Ovary (tissue), 3 donors: ENCODE data around the gene TMA16.

ENCODE experiments used
- CTCF ChIP-seq, 3 donors: fragments of 450-650 bp in 2 of 3; fragments of 200-600 bp in 1 of 3; IDR thresholded peaks; one replicate each; pipeline versions ENCODE4 v1.5.1 to v1.8.0; 2016 to 2022; ENCODE audit warnings: antibody characterized with exemption in 3 of 3, mild to moderate bottlenecking in 1 of 3
- POLR2A ChIP-seq: fragments of 450-650 bp; IDR thresholded peaks from one replicate; pipeline ENCODE4 v1.6.1; 2017; ENCODE audit warnings: antibody characterized with exemption, mild to moderate bottlenecking, moderate library complexity
- donor health status: DM: no; HTN: no; CAD: no.

- TF ChIP-seq POLR2A (no peak), CTCF (IDR thresholded peaks at IDR 0.05) (no peak)
Observed at GRCh38 chr4:163447481-163447880, 47.0 kb upstream of the TMA16 start.
